ENCODE measurements around the gene HDDC3. TPM values are rescaled to one million over a fixed set of nuclear protein-coding genes. Genes with fewer than 3 reads are reported as not detected.

Gene HDDC3
- total RNA-seq, 1 donor from 2014 or later: 10.5 TPM

- Histone ChIP-seq H3K4me2 (ENCODE audit: low read length) (no peak overlapping the region), H3K36me3 (ENCODE audit: insufficient read depth, low read length) (peaks cover 50% of the 10 kb centered on the region), H4K20me1 (ENCODE audit: insufficient read depth, low read length) (peaks cover 18% of the 10 kb centered on the region), H3K27ac (ENCODE audit: low read depth, low read length) (no peak overlapping the region), H3K4me1 (ENCODE audit: insufficient read depth, low read length) (peaks cover 15% of the 10 kb centered on the region), H3K9ac (ENCODE audit: low read length) (no peak overlapping the region), H3K4me3 (ENCODE audit: insufficient read depth, low read depth, low read length) (no peak overlapping the region), H2AFZ (ENCODE audit: low read depth, low read length) (no peak overlapping the region), H3K27me3 (ENCODE audit: insufficient read depth, low read length) (no peaks in the 10 kb centered on the region), H3K79me2 (ENCODE audit: insufficient read depth, low read length) (peaks cover 24% of the 10 kb centered on the region), H3K9me3 (ENCODE audit: insufficient read depth, low read depth, low read length) (no peaks in the 10 kb centered on the region)
- Mint-ChIP-seq H3K9me3 (ENCODE audit: unreplicated experiment) (no peaks in the 10 kb centered on the region), H3K4me3 (ENCODE audit: unreplicated experiment) (no peak overlapping the region), H3K27me3 (ENCODE audit: low read depth, unreplicated experiment) (no peaks in the 10 kb centered on the region), H3K27ac (ENCODE audit: unreplicated experiment) (no peak overlapping the region), H3K36me3 (ENCODE audit: low read depth, unreplicated experiment) (peaks cover 14% of the 10 kb centered on the region), H3K4me1 (ENCODE audit: low read depth, unreplicated experiment) (peaks cover 9% of the 10 kb centered on the region)
- TF ChIP-seq CTCF (IDR thresholded peaks at IDR 0.05; ENCODE audit: insufficient read depth, low read depth, low read length) (no peak), EZH2 (IDR thresholded peaks at IDR 0.05; ENCODE audit: insufficient read depth, low read length) (no peak)
- FAIRE-seq (no peak), DNase-seq (ENCODE audit: low read depth) (no peak)
These were observed 7.4 kb upstream of the HDDC3 start for GRCh38 chr15:90939756-90940155.

- no peak for FAIRE-seq
- H3K9me3 ChIP-seq (ENCODE audit: insufficient read depth, low read depth, low read length): no peaks in the 10 kb centered on the region
- no peak overlapping the region for H3K4me3 ChIP-seq (ENCODE audit: insufficient read depth, low read depth, low read length)
- peaks cover 20% of the 10 kb centered on the region for H3K4me1 ChIP-seq (ENCODE audit: insufficient read depth, low read length)
- H3K36me3 Mint-ChIP-seq (ENCODE audit: low read depth, unreplicated experiment): peaks cover 12% of the 10 kb centered on the region
- no peaks in the 10 kb centered on the region for H3K27me3 Mint-ChIP-seq (ENCODE audit: low read depth, unreplicated experiment)
- no peak overlapping the region for H3K9ac ChIP-seq (ENCODE audit: low read length)
- H3K4me3 Mint-ChIP-seq (ENCODE audit: unreplicated experiment): no peak overlapping the region
- peaks cover 12% of the 10 kb centered on the region for H3K4me1 Mint-ChIP-seq (ENCODE audit: low read depth, unreplicated experiment)
- no peaks in the 10 kb centered on the region for H3K9me3 Mint-ChIP-seq (ENCODE audit: unreplicated experiment)
- H3K4me2 ChIP-seq (ENCODE audit: low read length): no peak overlapping the region
- H3K27ac ChIP-seq (ENCODE audit: low read depth, low read length): no peak overlapping the region
- H3K27me3 ChIP-seq (ENCODE audit: insufficient read depth, low read length): no peaks in the 10 kb centered on the region
- H3K36me3 ChIP-seq (ENCODE audit: insufficient read depth, low read length): peaks cover 36% of the 10 kb centered on the region
- TF ChIP-seq CTCF (IDR thresholded peaks at IDR 0.05; ENCODE audit: insufficient read depth, low read depth, low read length): no peak
- TF ChIP-seq EZH2 (IDR thresholded peaks at IDR 0.05; ENCODE audit: insufficient read depth, low read length): no peak
- no peak overlapping the region for H2AFZ ChIP-seq (ENCODE audit: low read depth, low read length)
- H4K20me1 ChIP-seq (ENCODE audit: insufficient read depth, low read length): peaks cover 18% of the 10 kb centered on the region
- peaks cover 24% of the 10 kb centered on the region for H3K79me2 ChIP-seq (ENCODE audit: insufficient read depth, low read length)
- no peak for DNase-seq (ENCODE audit: low read depth)
- no peak overlapping the region for H3K27ac Mint-ChIP-seq (ENCODE audit: unreplicated experiment)
These were observed 5.9 kb upstream of the HDDC3 start for GRCh38 chr15:90938261-90938660.

- Mint-ChIP-seq H3K27ac (ENCODE audit: unreplicated experiment) (no peak overlapping the region), H3K4me3 (ENCODE audit: unreplicated experiment) (no peak overlapping the region), H3K4me1 (ENCODE audit: low read depth, unreplicated experiment) (peaks cover 12% of the 10 kb centered on the region), H3K27me3 (ENCODE audit: low read depth, unreplicated experiment) (peaks cover 2% of the 10 kb centered on the region), H3K9me3 (ENCODE audit: unreplicated experiment) (no peaks in the 10 kb centered on the region), H3K36me3 (ENCODE audit: low read depth, unreplicated experiment) (peaks cover 12% of the 10 kb centered on the region)
- Histone ChIP-seq H3K4me3 (ENCODE audit: insufficient read depth, low read depth, low read length) (no peak overlapping the region), H3K27me3 (ENCODE audit: insufficient read depth, low read length) (no peaks in the 10 kb centered on the region), H3K9me3 (ENCODE audit: insufficient read depth, low read depth, low read length) (no peaks in the 10 kb centered on the region), H3K36me3 (ENCODE audit: insufficient read depth, low read length) (peaks cover 26% of the 10 kb centered on the region), H3K4me1 (ENCODE audit: insufficient read depth, low read length) (peaks cover 23% of the 10 kb centered on the region), H2AFZ (ENCODE audit: low read depth, low read length) (no peak overlapping the region), H4K20me1 (ENCODE audit: insufficient read depth, low read length) (peaks cover 11% of the 10 kb centered on the region), H3K9ac (ENCODE audit: low read length) (no peak overlapping the region), H3K79me2 (ENCODE audit: insufficient read depth, low read length) (peaks cover 24% of the 10 kb centered on the region), H3K4me2 (ENCODE audit: low read length) (peak overlapping the region; percentile 92), H3K27ac (ENCODE audit: low read depth, low read length) (no peak overlapping the region)
- TF ChIP-seq EZH2 (IDR thresholded peaks at IDR 0.05; ENCODE audit: insufficient read depth, low read length) (no peak), CTCF (IDR thresholded peaks at IDR 0.05; ENCODE audit: insufficient read depth, low read depth, low read length) (no peak)
- no peak for FAIRE-seq
- no peak for DNase-seq (ENCODE audit: low read depth)
These were observed 4.5 kb upstream of the HDDC3 start for GRCh38 chr15:90936823-90937222.
